Endothelial cell of hepatic sinusoid (primary cell): ENCODE data around the gene BOD1.
"Not testable (repeated sequence)": the region's sequence is repeated elsewhere in the genome, so short reads cannot be mapped to it uniquely, and the experiment has no call there.

Experiments used
- in situ Hi-C: cut with HindIII; loops from 2 replicates; pipeline ENCODE4 v1.10.0; 2017; ENCODE audit warnings: low sequenced_read_pairs

The BOD1 gene

DNA sequence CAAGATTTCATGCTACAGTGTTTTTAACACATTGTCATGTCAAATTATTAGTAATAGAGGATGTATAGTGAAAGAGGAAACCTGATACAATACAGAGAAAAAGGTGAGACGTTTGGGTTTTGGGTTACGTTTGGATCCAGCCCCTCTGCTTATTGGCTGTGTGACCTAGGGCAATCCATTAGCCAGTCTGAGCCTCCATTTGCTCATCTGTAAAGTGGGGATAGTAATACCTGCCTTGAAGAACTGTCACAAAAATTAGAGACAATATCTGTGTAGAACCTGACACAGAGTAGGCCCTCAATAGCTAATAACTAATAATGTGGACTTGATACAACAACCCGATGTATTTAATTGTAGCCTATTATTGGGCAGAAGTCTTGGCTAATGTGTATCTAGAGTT, 4.3 kb upstream of the BOD1 start:
- in situ Hi-C loops = loop anchor here (5.0 to 25.0 kb wide), 2 partner anchors 362 to 692 kb away; no protein-coding TSS in a partner anchor

DNA sequence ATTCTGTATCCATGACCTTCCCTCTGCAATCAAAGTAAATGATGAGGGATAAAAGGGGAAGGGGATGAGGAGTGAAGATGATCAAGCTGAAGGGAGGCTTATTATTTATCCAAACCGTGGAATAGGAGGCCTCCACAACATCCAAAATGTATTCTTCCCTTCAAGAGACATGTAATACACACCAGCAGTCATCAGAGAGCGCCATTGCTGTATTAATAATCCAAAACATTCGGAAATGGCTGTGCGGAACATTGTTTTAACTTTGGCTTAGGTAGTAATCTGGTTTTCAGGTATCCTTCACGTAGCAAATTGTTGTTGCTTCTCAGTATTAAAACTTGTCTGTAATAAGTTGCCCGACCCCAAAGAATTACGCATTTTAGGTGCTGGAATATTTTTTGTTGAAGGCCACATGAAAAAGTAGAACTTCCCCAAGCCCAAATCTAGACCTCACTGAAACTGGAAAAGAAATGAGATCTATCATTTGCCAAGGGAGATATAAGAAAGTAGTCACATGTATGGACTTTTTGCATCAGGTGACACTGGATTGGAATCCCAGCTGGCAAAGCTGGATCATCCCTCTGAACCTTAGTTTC, 2.6 kb upstream of the BOD1 start:
- in situ Hi-C loops = loop anchor here (25.0 kb wide), 1 partner anchor 693 kb away; no protein-coding TSS in a partner anchor

DNA sequence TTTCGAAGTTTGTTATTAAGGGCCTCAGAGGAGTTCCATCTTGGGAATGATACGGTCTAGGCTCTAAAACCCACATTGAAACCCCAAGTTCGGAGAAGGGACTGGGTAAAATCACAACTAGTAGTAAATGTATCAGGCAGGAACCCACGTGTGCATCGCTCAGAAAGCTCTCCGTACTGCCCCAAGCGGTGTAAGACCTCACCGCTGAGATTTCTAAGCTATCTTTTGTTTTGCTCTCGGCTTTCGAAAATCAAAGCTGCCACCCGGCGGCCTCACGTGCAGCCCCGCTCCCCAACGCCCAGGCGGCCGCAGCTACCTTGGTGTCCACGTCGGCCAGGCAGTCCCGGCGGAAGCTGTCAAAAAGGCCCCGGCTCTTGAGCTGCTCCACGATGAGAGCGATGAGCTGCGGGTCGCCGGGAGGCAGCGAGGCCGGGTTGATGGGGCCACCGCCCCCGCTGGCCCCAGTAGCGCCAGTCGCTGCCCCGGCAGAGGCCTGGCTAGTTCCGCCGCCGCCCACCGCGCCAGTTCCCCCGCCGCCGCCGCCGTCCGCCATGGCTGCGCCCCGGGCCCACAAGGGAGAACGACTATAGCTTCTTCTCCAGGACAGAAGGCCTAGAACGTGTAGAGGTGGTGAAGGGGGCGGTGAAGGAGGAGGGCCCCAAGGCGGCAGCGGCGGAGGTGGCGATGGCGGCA, 420 bp downstream of the BOD1 start:
- in situ Hi-C loops = loop anchor here (25.0 kb wide), 1 partner anchor 696 kb away; no protein-coding TSS in a partner anchor

DNA sequence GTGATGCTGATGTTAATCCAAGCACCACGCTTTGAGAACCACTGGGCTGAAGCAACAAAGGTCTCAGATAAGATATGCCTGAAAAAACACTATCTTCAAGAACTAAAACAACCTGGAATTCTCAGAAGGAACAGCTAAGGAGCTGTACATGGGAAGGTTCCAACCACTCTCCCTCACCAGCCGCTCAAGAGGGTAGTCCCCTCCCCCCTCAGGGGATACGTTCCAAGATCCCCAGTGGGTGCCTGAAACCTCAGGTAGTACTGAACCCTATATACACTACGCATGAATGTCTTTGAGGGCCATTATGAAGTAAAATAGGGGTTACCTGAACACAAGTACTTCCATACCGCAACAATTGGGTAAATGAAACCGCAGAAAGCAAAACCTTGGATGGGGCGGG, 1.9 kb downstream of the BOD1 start:
- in situ Hi-C loops = loop anchor here (25.0 kb wide), 1 partner anchor 698 kb away; no protein-coding TSS in a partner anchor

DNA sequence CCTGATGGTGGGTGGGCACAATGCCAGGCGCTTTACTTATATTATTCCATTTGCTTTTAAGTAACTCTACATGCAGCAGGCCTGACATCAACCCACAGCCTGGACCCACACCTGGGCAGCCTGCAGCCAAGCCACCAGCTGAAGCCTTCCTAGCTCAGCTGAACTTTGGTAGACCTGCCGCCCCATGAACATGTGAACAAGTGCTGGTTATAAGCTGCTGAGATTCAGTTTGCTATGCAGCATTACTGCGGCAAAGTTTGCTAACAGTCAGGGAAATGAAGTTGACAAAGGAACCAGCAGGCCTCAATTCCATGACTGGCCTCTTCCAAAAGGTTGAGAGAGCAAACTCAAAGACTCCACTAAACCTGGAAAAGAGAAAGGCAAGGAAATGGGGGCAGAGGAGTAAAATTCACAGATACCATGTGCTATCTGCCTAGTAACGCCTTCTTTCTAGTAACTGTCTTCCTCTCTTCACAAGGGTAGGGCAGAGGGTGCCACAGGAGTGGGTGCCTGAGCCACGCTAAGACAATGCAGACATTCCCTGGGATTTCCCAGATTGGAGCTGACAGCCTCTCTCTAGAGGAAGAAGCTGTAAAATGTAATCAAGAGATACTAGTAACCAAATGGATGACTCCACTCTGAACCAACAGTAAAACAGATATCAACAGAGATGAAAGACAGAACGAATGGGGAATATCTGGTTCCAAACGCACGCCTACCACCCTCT, 2.9 kb downstream of the BOD1 start:
- in situ Hi-C loops = loop anchor here (25.0 kb wide), 1 partner anchor 699 kb away; no protein-coding TSS in a partner anchor

DNA sequence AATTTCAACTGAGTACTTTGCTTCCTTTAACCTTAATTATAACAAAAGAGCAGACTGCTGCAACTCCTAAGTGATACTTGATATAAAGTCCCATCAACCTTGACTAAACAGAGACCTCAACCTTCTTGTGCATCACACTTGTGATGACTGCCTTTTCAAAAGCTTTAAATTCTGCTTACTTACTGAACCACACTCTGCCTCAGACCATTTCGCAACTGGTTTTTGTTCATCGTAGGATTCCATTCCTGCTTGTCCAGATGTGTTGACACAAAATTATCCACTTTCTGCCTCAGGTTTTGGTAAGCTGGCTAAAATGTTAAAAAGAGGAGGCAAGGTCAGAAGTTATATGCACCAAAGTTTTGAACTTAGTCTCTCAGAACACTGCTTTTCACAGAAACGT, 3.5 kb downstream of the BOD1 start:
- in situ Hi-C loops = loop anchor here (25.0 kb wide), 1 partner anchor 699 kb away; no protein-coding TSS in a partner anchor

DNA sequence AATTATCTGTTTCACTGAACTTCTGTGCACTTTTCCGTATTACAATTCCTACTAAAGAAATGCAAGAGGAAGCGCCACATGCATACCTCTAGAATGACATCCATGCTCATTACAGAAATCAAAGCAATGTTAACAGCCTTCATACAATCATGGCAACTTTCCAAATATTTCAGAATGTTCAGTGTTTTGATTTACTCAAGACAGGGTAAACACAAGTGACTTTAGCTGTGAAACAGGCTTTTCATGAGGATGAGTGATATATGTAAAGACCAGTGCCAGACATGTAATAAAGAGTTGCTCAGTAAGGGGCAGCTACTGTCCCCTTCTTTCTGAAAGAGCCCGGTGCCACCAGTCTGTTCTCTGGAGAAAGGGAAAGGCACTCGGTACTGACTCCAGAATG, 4.7 kb downstream of the BOD1 start:
- in situ Hi-C loops = loop anchor here (25.0 kb wide), 1 partner anchor 701 kb away; no protein-coding TSS in a partner anchor

DNA sequence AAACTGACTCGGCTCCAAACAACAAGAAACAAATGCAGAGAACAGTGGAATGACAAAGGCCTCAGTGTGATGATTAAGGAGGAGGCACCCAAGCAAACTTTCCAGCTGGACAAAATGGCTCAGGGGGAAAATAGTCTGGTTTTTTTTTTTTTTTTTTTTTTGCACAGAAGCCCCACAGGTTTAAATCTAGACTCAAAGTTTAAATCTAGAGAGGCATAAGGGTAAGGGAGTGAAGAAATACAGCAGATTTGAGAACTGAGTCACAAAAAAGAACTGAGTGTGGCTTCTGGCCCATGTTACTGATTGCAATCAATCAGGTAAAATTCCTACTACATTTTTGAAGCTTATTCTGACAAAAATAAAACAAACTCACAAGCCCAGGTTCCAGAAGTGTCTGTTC, 12.3 kb downstream of the BOD1 start:
- in situ Hi-C loops = loop anchor here (25.0 kb wide), 1 partner anchor 708 kb away; no protein-coding TSS in a partner anchor

DNA sequence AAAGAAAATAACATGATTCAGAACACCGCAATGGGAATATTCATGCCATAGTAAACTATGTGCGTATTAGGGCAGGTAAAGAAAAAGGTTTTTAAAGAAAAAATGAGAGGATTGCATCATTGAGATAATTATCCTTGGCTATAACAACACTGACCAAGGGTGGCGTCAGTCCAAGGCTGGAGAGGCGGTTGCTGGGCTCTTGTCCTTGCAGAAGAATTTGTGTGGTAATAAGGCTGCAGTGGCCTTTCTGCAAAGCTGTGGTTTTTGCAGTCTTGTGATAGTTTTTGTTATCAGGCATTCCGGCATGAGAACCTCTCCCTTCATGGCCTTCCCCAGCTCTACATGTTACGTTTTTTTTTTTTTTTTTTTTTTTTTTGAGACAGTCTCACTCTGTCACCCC, 14.0 kb downstream of the BOD1 start:
- in situ Hi-C loops = loop anchor here (25.0 kb wide), 1 partner anchor 710 kb away; no protein-coding TSS in a partner anchor

DNA sequence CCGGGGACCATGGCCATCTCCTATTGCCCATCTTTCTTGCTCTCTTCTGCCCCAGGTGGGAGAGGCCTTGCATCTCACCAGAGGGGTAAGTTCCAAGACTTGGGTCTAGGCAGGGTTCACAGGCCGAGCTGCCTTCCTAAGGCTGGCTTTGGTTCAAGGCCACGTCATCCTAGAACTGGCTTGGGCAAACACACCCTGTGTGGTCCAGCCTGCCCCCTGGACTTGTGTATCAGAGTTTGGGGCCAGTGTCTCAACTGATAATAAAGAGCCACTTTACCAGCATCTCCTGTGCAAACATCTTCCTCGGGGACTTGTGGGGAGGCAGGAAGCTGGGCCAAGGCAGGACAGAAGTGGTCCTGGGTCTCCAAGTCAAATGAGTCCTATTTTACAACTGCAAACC, 17.8 kb downstream of the BOD1 start:
- in situ Hi-C loops = no loop called here

DNA sequence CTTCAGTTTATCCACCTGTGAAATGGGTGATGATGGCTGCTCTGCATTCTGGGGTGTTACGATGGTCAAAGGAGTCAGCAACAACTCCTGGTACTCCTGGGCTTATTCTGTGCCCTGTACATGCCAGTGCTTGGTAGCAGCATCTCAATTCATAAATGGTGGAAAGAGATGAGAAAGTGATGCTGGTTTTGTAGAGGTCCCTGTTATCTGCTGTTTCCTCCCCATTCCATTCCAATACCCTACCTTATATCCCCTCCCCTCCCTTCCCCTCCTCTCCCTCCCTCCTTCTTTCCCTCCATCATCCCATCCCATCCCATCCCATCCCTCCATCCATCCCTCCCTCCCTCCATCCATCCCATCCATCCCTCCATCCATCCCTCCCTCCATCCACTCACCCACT, 19.1 kb downstream of the BOD1 start:
- in situ Hi-C loops = no loop called here

DNA sequence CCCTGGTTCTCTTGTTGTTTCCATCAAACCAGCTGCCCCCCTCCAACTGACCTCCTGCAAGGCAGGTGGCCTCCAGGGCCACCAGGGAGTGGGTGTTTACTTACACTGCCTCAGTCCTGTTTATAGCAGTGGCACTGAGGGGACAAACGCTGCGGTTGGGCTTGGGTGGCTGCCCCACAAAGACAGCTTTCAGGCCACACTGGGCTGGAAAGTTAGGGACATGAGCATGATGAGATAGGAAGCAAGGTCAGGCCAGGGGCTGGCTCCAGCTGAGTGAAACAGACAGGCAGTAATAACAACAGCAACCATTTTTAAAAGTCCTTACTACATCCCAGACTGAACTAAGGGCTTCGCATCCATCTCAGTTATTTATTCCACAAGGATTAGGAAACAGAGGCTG, 20.6 kb downstream of the BOD1 start:
- in situ Hi-C loops = no loop called here

DNA sequence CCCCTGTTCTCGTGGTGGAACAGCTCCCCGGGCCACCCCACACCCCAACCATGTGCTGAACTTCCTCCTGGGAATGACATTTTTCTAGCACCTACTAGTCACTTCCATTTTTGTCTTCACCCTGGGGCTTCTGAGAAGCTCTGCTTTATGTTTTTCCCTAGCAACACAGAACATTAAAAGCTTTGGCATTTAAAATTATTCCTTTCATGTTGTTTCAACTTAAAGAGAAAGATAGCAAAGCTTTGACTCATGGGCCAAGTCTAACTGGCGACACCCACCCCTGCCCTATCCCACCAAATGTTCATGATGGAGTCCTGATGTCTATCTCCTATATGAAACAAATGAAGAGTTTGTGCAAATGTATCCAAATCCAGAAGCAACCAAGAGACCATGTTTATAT, 22.4 kb downstream of the BOD1 start:
- in situ Hi-C loops = loop anchor here (5.0 kb wide), 1 partner anchor 57 kb away; no protein-coding TSS in a partner anchor

DNA sequence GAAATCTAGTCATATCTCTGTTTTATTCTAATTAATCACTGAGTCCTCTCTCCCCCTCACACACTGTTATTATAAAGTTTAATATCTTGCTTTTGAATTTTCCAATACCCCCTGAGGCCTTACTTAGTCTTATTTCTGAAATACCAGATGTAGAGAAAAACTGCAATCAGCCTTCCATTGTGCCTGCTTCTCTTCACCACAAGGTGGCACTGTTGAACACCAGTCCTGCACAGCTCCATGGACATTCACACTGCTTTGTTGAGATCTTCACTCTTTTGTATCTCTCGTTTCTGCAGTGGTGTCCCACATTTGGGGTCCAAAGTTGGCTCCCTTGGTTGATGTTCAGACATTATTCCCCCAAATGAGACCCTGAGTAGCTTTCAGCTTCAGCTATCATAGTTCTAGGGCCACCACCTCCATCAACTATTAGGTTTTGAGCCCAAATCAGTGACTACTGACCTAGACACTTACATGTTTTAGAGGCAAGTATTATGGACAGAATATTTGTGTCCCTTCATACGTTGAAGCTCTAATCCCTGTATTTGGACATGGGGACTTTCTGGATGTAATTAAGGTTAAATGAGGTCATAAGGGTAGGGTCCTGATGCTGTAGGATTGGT, 24.3 kb downstream of the BOD1 start:
- in situ Hi-C loops = loop anchor here (5.0 kb wide), 1 partner anchor 55 kb away; no protein-coding TSS in a partner anchor

DNA sequence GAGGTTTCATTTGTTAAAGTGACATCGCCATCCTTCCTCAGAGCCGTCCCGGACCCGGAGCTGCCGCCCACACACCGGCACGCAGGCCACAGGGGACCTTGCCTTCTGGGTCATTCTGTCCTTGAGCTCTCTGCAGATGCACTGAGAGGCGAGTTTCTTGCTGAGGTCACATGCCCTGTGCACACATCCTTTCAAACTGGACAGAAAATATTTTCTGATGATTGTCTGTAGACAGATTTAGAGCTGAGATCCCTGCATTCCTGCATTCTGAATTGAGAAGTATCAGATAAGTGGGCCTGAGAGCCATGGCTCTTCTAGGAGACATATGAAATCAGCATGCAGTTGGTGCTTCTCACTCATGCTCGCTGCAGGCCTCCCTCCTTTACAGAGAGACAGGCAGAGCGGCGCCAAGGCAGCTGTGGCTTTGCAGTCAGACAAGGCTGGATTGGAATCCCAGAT, 25.4 kb downstream of the BOD1 start:
- in situ Hi-C loops = loop anchor here (5.0 kb wide), 1 partner anchor 54 kb away; no protein-coding TSS in a partner anchor

DNA sequence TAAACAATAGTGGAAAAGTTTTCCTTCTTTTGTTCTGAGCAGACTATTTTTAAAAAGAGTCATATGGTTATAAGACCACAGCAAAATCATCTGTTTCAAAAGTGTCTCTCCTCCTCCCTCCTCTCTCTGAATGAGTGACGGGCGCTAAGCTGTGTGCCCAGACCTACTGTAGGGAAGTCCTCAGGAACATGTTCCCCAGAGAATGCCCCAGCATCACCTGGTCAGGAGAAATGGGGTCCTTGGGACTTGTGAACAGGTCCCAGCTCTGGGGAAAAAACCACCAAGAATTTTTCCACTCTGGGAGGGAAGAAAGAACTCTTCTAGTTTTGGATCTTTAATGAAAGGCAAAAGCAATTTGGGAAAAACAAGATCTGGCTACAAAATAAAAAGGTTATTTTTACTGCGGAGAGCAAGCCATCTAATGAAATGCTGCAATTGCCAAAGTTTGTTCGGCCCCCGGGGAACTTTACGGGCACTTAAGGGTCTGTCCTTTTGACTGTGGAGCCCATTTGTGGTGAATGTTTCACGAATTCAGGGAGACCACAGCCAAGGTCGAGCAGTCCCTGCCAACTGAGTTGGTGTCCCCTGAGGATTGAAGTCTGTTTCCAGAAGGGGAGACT, 25.9 kb downstream of the BOD1 start:
- in situ Hi-C loops = loop anchor here (5.0 kb wide), 1 partner anchor 53 kb away; no protein-coding TSS in a partner anchor

DNA sequence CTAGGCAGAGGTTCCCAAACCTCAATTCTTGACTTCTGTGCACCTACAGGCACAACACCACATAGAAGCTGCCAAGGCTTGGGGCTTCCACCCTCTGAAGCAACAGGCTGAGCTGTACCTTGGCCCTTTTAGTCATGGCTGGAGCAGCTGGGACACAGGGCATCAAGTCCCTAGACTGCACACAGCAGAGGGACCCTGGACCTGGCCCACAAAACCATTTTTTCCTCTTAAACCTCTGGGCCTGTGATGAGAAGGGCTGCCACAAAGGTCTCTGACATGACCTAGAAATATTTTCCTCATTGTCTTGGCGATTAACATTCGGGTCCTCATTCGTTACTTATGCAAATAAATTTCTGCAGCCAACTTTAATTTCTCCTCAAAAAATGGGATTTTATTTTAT, 30.3 kb downstream of the BOD1 start:
- in situ Hi-C loops = not testable (repeated sequence)

DNA sequence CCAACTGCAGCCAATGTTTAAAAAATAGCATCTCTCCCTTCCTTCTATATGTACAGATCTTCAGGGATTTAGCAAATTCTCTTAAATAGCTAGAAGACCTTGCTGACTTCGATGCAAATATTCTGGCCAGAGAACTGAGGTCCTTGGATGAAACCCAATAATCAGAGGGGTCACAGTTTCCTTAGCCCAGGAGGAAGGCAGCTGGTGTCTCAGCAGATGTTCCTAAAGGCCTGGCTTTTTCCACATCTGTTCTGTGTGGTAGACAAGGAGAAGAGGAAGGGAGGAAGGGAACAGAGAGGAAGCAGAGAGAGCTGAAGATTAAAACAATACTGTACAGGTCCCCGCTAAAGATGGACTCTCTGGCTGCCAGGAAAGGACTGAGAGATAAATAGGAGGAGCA, 33.1 kb downstream of the BOD1 start:
- in situ Hi-C loops = no loop called here

DNA sequence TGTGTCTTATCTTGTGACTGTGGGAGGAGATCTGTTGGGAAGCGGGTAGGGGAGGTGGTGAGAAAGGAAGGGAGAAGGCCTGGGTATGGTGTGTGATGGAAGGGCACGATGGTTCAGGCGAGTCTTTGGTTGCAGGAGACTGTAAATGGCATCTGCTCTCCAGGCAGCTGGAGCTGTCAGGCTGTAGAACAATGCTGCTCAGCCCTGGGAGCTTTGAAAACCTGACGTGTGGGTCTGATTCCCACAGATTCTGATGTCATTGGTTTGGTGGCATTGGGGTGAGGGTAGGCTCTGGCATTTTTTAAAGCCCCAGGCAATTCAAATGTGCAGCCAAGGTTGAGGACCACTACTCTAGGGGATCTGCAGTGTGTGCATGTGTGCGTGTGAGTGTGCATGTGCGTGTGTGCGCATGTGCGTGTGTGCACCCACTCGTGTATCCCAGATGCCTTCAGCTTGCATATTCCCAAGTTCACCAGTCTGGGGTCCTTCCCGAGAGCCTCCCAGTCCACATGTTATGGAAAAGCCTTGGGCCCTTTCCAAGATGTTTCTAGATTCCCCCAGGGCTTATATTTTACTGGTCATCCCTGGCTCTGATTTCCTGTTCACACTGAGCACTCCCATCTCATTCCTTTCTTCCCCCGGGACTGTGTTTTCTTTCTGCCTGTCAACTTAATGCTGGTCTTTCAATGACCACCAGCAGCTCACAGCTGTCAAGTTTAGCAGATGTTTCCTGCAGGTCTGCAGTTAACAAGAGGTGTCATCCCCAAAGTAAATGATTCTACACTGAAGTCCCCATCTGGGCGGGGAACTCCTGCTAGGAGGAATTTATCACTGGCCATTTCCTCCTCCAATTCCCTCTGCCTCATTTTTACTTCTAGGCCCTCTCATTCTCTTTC, 34.0 kb downstream of the BOD1 start:
- in situ Hi-C loops = no loop called here
